ENCODE measurements around the gene ETFA. TPM values are rescaled to one million over a fixed set of nuclear protein-coding genes. Genes with fewer than 3 reads are reported as not detected.

Gene ETFA
- total and polyA plus RNA-seq, 9 of the 15 experiments (the other 6 are each of a cell fraction or from before 2014, with no cell fraction given) = 130 to 543 (median 232) TPM

- Histone ChIP-seq H3K4me2 (ENCODE audit: insufficient read depth, low read length) (no peak overlapping the region), H4K20me1 (replicated peaks; ENCODE audit: control insufficient read depth, insufficient read depth, low read length) (no peaks in the 10 kb centered on the region), H3K4me1 (replicated peaks in 1 of 2; ENCODE audit: control insufficient read depth in 2 of 2, insufficient read depth in 2 of 2, low read length in 2 of 2) (no peaks in the 10 kb centered on the region), H3K9ac (ENCODE audit: insufficient read depth in 1 of 2, low read depth in 2 of 2, low read length in 2 of 2) (no peak overlapping the region), H3K27me3 (ENCODE audit: control insufficient read depth in 2 of 2, insufficient read depth in 2 of 2, low read length in 2 of 2) (peaks cover 58 to 87% of the 10 kb centered on the region in 2 experiments), H2AFZ (ENCODE audit: low read depth, low read length) (no peak overlapping the region), H3K36me3 (ENCODE audit: control insufficient read depth, insufficient read depth, low read length) (no peaks in the 10 kb centered on the region), H3K9me3 (replicated peaks; ENCODE audit: control insufficient read depth, insufficient read depth, low read depth, low read length) (no peaks in the 10 kb centered on the region), H3K9me1 (ENCODE audit: control insufficient read depth, insufficient read depth, low read length) (no peaks in the 10 kb centered on the region), H3K79me2 (ENCODE audit: control insufficient read depth, insufficient read depth, low read length) (no peaks in the 10 kb centered on the region), H3K27ac (ENCODE audit: extremely low read depth, low read depth, low read length) (no peak overlapping the region), H3K4me3 (no peak overlapping the region)
- CTCF ChIA-PET (ENCODE audit: low intra/inter-chr PET ratio) = no interaction called here
- TF ChIP-seq DNMT1 (IDR thresholded peaks at IDR 0.05) (no peak), PHF20 (IDR thresholded peaks at IDR 0.05; ENCODE audit: partially characterized antibody) (no peak), NFIC (IDR thresholded peaks at IDR 0.05) (no peak), ZBTB12 (CRISPR knock-in tag; IDR thresholded peaks at IDR 0.05) (no peak), ZNF311 (CRISPR knock-in tag; IDR thresholded peaks at IDR 0.05) (no peak), TARDBP (IDR thresholded peaks at IDR 0.05) (no peak)
- FAIRE-seq (no peak), DNase-seq (ENCODE audit: extremely low read depth in 1 of 4, low spot score in 3 of 4) (no peak), ATAC-seq (no peak)
- intact Hi-C loops (cut with micrococcal nuclease) (no loop called here), in situ Hi-C loops (cut with MboI) (no loop called here)
- POLR2A ChIA-PET = no interaction called here
- WGBS (ENCODE audit: insufficient coverage, low coverage, missing lambda C conversion rate) = 7% methylated on average over 15 of the region's 15 CpGs
- no TSS peak for BruUV-seq (replicated peaks)
Measured at GRCh38 chr15:76176487-76177085, 134.7 kb downstream of the ETFA start.
